ENCODE measurements around the gene RNF150.

Gene RNF150

DNA sequence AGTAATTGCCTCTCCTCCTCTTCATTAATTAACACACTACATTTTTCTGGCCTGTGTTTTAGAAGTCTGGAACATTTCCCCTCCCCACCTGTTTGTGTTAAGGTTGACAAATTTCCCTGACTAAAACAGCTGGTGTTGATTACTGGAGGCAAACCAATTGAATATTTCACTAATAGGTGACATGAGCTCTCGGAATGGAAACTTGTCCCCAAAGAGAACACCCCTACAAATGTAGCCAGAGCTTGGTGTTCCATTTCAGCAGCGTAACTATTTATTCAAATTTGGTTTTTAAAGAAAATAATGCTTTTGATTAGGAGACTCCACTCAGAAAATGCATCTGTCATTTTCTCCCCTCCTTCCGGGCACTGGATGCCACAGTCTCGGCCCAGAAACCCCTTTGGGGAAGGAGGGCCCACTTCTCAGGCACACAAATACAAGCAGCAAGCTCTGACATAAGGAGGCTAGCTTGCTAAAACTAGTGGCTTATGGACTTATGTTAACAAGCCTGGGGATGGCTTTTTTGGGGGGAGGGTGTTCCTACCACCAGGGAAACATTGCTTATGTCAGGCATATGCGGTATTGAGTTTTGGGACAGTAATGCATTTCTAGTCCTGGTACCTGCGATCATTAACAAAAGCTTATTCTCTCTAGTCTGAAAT, 2.2 kb downstream of the RNF150 start:
- DNase-seq = no peak

GRCh38 chr4:141127884-141128283, 5.4 kb downstream of the RNF150 start:
- DNase-seq = no peak

DNA sequence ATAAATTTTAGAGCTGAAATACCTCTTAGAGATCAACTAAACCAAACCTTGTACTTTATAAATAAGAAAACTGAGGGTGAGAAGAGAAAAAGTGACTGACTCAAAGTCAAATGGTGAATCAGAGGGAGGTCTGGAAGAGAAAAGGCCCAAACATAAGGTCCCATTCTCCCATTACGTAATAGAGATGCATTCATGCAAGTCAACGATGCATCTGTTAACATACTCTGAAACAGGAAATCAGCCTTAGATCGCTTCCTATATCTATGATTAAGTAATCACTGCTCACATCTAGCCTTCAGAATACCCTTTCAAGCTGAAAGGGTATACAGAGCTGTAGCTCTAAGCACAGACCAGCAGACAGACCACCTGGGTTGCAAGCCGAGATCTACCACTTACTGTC, 6.5 kb downstream of the RNF150 start:
- DNase-seq = no peak

DNA sequence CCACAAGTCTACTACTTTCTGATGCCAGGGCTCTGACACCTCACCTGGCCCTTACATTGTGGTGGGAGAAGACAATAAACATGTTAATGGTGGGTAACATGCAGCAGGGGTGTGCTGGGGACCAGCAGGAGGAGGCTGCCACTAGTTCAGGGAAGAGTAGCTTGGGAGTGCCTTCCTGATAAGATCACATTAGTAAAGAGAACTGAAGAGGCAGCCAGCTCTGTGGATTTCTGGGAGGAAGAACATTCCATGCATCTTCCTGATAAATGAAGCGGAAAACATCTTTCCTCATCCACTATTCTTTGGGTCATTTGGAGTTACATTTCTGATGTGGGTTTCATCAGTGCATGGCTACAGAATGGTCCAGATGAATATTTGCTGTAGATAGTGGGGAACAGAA, 9.0 kb downstream of the RNF150 start:
- DNase-seq = no peak

DNA sequence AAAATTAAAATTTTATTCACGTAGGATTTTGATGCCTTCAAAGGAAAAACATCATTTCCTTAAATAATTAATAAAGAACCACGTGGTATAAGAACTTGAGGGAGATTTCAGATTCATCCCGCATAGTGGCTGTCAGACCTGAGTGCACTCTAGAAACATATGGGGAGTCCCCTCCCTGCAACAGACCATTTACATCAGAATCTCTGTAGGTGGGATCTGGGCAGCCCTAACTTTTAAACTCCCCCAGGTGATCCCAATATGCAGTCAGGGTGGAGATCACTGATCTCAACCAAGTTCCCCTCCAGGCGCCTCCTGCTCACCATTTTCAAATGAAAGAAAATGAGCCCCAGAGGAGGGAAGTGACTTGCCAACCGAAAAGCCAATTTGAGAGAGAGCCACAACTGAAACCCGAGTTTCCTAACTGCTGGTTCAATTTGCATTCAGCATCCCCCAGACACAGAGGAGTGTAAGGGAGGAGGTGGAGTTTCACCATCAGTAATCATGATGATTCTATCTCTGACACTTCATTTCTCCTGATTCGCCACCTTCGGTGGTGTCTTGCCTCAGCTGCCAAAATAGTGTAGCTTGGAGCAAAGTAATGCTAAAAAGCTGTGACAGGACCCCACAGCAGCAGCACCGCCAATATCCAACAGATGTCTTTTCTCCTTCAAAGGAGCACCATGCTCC, 11.4 kb downstream of the RNF150 start:
- DNase-seq = no peak

DNA sequence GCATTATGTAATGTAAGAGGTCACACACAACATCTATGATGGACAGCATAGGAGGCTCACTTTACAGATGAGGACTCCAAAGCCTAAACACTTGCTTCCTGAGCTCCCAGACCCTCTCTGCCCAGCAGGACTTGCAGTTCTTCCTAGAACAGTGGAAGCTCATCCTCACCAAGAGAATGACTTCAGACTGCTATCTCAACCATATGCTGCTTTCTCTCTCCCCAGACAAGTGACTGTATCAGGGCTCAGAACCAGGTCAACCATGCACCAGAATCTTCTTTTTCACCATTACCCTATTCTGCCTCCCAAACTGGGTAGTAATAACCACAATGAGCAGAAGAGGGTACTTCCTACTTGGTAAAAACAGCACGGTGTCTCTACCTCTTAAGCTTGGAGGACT, 12.2 kb downstream of the RNF150 start:
- DNase-seq = no peak

GRCh38 chr4:141120036-141120593, 13.2 kb downstream of the RNF150 start:
- DNase-seq = no peak

GRCh38 chr4:141119071-141119470, 14.2 kb downstream of the RNF150 start:
- DNase-seq = no peak

DNA sequence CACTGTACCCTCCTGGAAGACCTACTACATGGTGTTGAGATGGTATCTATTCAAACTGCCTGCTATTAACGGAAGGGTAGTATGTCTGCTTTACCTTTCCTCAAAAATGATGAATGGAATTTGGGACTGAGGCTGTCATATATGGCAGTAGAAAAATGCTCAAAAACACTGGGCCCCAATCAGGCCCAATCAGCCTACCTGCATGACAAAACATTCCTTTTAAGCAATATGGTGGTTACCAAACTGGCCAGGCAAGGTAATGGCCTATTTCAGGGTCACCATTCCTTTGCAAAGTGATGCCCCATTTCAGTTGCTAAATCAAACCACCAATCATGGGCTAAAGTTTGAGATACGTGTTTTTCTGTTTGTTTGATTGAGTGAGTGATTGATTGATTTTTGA, 14.9 kb downstream of the RNF150 start:
- no peak for DNase-seq

DNA sequence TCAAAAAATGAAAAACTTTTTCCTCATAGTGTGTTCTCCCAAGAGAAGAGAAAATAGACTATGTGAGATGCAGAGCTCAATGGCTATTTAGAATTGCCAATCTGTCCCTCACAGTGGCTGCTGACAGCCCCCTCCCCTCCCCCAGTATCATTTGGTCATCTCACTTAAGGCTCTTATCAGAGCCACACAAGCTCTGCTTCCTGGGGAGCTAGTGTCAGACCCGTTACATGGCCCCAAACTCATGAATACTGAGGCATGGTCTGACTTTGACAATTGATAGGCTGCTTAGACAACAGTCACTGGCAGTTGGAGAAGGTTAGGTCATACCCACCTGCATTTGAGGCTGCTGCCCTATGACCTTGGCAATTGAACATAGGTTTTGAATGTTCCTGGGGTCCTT, 15.3 kb downstream of the RNF150 start:
- no peak for DNase-seq

- DNase-seq = no peak
Measured at GRCh38 chr4:141109983-141110382, 23.3 kb downstream of the RNF150 start.

- no peak for DNase-seq
Measured at GRCh38 chr4:141107927-141108326, 25.3 kb downstream of the RNF150 start.

DNA sequence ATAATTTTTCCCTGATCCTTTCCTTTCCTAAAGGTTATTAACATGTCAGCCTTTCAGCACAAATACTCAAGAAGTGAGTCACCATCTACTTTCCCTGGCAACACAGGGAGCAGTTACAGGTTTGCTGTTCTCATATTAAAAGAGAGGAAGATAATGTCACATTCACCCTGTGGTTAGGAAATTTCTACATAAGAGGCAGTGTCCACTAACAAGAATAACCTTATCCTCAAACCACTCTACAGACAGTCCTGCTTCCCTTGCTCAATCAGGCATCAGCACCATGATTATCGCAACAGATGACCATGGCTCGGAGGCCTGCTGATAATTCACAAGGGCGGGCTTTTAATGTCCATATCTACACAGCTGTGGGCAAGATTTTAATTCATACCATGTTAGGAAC, 30.9 kb downstream of the RNF150 start:
- no peak for DNase-seq

DNA sequence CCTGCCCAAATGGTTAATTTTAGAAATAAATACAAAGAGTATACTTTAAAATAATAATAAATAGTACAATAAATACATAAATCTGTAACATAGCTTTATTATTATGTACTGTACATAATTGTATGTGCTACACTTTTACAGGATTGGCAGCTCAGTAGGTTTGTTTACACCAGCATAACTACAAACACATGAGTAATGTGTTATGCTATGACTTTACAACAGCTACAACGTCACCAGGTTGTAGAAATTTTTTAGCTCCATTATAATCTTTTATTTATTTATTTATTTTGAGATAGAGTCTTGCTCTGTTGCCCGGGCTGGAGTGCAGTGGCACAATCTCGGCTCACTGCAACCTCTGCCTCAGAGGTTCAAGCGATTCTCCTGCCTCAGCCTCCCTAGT, 31.8 kb downstream of the RNF150 start:
- DNase-seq = no peak

- no peak for DNase-seq
Measured at GRCh38 chr4:141099326-141099725, 33.9 kb downstream of the RNF150 start.

DNA sequence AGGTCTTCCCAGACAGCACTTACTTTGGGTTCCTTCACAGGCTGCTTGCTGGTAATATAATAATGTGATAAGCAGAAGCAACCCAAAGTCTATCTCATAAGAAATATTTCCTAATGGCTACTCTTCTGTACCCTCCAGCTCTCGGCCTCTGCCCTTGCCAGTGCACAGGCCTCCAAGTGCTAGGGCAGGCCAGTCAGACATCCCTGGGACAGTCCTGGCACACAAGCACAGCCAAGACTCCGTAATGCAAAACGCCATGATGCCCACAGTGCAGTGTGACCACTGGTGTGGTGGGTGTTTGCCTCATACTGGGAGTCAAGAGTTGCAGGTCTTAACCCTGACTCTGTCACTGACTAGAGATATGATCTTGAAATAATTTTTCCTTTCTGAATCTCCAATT, 35.1 kb downstream of the RNF150 start:
- DNase-seq = no peak

DNA sequence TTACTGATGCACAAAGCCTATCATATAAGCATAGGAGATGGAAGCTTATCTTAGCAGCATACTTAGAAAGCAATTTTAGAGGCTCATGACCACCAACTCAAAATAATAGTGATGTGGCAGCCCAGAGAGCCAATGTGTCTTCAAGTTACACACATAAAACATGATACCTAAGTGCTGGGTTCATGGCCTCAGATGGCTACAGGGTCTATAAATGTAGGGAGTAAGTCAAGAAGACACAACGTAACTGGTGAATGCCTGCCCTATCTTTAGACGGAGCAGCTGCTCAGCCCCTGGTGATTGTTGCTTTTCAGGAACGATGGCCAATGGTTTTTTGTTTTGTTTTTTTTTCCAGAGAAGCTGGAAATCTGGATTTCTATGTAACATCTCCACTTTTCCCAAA, 42.8 kb downstream of the RNF150 start:
- no peak for DNase-seq

DNA sequence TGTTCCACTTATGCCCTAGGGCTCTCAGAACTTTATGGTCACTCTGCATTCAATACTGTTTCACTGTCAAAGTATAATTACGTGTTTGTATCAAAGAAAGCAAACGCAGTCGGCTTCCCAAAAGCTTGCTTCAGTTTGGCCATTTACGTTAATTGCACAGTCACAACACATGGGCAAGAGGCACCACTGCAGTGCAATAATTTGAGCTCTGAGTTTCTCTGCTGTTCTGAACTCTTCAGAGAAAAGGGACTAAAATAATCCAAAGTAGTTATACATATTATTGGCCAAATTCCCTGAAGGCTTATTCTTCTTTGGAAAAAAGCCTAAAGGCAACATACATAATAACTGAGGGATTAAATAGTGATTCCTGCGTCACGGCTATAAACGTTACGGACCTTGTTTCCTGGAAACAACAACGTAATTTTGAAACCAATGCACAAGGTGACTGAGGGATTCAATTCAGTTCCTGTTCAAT, 51.3 kb downstream of the RNF150 start:
- no peak for DNase-seq

- no peak for DNase-seq
Measured at GRCh38 chr4:141080668-141081067, 52.6 kb downstream of the RNF150 start.

- no peak for DNase-seq
Measured at GRCh38 chr4:141079393-141079930, 53.8 kb downstream of the RNF150 start.

DNA sequence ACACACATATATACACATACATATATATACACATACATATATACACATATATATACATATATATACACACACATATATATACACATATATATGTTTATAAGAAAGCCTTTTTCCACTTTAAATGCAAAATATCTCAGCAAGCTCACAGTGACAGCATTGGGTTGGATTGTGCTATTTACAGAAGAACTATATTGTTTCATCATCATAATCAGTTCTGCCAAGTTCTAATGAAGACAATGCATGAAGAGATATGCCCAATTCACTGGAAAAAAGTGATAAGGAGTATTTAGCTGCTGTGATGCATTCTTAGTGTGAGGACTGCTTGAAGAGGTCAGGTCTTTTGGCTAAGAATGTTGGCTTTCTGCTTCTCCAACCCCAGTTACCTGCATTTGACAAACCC, 54.4 kb downstream of the RNF150 start:
- no peak for DNase-seq

GRCh38 chr4:141077611-141078225, 55.6 kb downstream of the RNF150 start:
- DNase-seq = no peak

- no peak for DNase-seq
Measured at GRCh38 chr4:141075553-141075952, 57.7 kb downstream of the RNF150 start.

Measured in CD4-positive, alpha-beta T cell treated with Interleukin-6 for 4 hours (primary cell).